ENCODE results near the gene C3orf20.
"Not testable (repeated sequence)": the region's sequence is repeated elsewhere in the genome, so short reads cannot be mapped to it uniquely, and the experiment has no call there.

Gene C3orf20

GRCh38 chr3:14701676-14702075, 26.7 kb downstream of the C3orf20 start:
- no peak for DNase-seq

- no peak for DNase-seq
Observed at GRCh38 chr3:14703128-14703750, 28.3 kb downstream of the C3orf20 start.

GRCh38 chr3:14703791-14704190, 28.9 kb downstream of the C3orf20 start:
- DNase-seq, result no peak

GRCh38 chr3:14706096-14706495, 31.2 kb downstream of the C3orf20 start:
- no peak for DNase-seq

- DNase-seq, result no peak
Observed at GRCh38 chr3:14716591-14716990, 41.6 kb downstream of the C3orf20 start.

- no peak for DNase-seq
Observed at GRCh38 chr3:14717307-14717706, 42.4 kb downstream of the C3orf20 start.

GRCh38 chr3:14718539-14718938, 43.6 kb downstream of the C3orf20 start:
- DNase-seq, result no peak

GRCh38 chr3:14719006-14719405, 44.1 kb downstream of the C3orf20 start:
- no peak for DNase-seq

GRCh38 chr3:14721126-14721864, 46.4 kb downstream of the C3orf20 start:
- no peak for DNase-seq

- no peak for DNase-seq
Observed at GRCh38 chr3:14725013-14725412, 50.1 kb downstream of the C3orf20 start.

GRCh38 chr3:14725564-14726440, 50.9 kb downstream of the C3orf20 start:
- no peak for DNase-seq

- DNase-seq, result no peak
Observed at GRCh38 chr3:14726441-14726780, 51.5 kb downstream of the C3orf20 start.

GRCh38 chr3:14728113-14728512, 53.2 kb downstream of the C3orf20 start:
- no peak for DNase-seq

GRCh38 chr3:14730703-14731382, 55.9 kb downstream of the C3orf20 start:
- no peak for DNase-seq

GRCh38 chr3:14740983-14741382, 66.0 kb downstream of the C3orf20 start:
- DNase-seq, result no peak

- DNase-seq, result no peak
Observed at GRCh38 chr3:14741510-14741909, 66.6 kb downstream of the C3orf20 start.

GRCh38 chr3:14744556-14744955, 69.6 kb downstream of the C3orf20 start:
- no peak for DNase-seq

- no peak for DNase-seq
Observed at GRCh38 chr3:14750650-14751049, 75.7 kb downstream of the C3orf20 start.

GRCh38 chr3:14752979-14753378, 78.0 kb downstream of the C3orf20 start:
- DNase-seq, result not testable (repeated sequence)

- no peak for DNase-seq
Observed at GRCh38 chr3:14757153-14757700, 82.3 kb downstream of the C3orf20 start.

GRCh38 chr3:14758297-14758696, 83.4 kb downstream of the C3orf20 start:
- no peak for DNase-seq

- DNase-seq, result no peak
Observed at GRCh38 chr3:14758959-14759358, 84.0 kb downstream of the C3orf20 start.

GRCh38 chr3:14760185-14760584, 85.2 kb downstream of the C3orf20 start:
- no peak for DNase-seq

Measured in NCI-H446 (cell line).